Activated CD4-positive, alpha-beta T cell treated with anti-CD3 and anti-CD28 coated beads, Interleukin-2, Interleukin-4, amounts not matched to agents 100 ng/mL and 50 ng/mL, durations not matched to agents 16 hours and 8 hours (primary cell): Measurements from ENCODE around the gene MYLK3.
"Not testable (repeated sequence)": the region's sequence is repeated elsewhere in the genome, so short reads cannot be mapped to it uniquely, and the experiment has no call there.

ENCODE experiments used
- DNase-seq: peaks from one replicate; pipeline ENCODE4 v3.0.0-alpha.2; 2020; ENCODE audit warnings: low spot score

The MYLK3 gene

GRCh38 chr16:46747777-46748651, at the start of gene MYLK3:
Gene MYLK3 (minus strand): TSS chr16:46748344. CDS start chr16:46748193, 151 bp downstream.
- DNase-seq = no peak

DNA sequence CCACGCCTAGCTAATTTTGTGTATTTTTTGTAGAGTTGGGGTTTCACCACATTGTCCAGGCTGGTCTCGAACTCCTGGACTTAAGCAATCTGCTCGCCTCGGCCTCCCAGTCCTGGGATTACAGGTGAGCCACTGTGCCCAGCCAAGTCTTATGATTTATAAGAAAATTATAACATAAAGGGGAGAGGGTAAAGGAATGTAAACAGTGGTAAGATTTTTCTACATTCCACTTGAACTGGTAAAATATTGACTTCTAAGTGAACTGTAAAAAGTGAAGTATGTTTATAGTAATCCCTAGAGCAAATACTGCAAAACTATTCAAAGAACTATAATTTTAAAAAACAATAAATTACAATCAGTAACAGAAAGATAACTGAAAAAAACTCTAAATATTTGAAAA, 49.4 kb upstream of the MYLK3 start:
- no peak for DNase-seq

DNA sequence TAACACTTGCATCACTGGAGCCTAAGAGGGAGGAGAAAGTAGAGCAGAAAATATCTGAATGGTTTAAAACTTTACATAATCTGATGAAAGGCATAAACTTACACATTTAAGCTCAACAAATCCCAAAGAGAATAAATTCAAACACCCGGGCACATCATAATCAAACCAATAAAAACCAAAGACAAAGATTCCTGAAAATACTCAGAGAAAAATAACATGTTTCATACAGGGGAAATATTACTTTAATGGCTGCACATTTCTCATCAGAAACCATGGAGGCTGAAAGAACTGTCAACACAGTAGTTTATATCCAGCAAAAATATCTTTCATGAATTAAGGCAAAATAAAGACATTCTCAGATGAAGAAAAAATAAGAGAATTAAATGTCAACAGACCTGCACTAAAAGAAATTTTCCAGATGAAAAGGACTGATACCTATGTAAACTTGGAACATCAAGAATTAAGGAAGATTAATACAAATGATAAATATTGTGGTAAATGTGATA, 48.7 kb upstream of the MYLK3 start:
- no peak for DNase-seq

- DNase-seq = no peak
These were observed 45.7 kb upstream of the MYLK3 start for GRCh38 chr16:46793841-46794240.

DNA sequence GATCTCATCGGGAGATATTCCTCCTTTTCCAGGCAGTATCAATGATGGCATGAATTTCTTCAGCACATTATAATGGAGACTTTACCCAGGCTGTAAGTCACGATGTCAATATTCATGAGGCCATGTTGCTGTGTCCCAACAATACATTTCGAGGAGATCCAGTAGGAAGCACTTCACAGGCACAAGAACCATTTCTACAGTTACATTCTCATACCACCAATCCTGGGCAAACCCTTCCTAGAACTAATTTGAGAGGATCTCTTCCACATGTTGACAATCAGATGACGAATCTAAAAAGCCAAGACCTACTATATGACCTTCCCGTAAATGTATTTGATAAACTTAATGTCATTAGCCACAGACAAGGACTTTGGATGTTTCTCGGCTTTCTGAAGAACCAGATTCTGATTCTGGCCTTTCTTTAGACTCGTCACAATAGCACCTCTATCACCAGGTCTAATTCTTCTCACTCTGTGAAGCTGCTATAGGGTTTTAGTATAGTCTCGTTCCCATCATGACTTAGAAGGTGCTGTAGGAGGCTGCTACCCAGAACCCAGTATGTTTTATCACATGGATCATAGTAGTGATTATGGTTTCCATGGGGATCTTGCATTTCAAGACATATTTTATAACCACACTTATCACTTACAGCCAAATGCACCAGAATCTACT, 42.6 kb upstream of the MYLK3 start:
- DNase-seq = no peak

GRCh38 chr16:46789499-46790414, 41.6 kb upstream of the MYLK3 start:
- DNase-seq = peak; percentile 83

DNA sequence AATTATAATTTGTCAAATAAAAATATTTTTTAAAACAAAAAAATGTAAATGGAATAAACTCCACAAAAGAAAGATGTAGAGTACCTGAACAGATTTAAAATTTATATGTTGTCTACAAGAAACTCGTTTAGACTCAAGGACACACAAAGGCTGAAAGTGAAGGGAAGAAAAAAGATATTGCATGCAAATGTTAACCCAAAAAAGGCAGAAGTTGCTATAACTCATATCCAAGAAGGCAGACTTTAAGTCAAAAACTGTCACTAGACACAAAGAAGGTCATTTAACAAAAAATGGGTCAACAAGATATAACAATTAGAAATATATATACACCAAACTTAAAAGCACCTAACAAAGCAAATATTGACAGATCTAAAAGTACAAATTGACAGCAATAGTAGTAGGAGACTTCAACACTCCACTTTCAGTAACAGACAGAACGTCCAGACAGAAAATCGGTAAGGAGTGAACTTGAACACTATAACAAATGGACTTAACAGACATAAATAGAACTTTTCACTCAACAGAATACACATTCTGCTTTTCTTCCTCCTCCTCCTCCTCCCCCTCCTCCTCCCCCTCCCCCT, 40.8 kb upstream of the MYLK3 start:
- DNase-seq = no peak

DNA sequence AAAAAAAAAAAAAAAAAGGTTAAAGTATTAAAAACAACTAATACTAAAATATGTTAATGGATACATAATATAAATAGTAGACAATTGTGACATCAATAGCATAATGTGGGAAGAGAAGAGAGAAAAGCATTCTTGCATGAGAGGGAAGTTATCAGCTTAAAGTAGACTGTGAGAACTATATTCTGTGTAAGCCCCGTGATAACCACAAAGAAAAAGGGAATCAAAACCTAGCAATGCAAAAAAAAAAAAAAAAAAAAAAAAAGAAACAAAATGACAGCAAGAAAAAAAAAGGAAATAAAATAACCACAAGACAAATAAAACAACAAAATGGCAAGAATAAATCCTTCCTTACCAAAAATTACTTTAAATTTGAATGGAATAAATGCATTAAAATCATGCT, 39.8 kb upstream of the MYLK3 start:
- DNase-seq = no peak

- no peak for DNase-seq
These were observed 37.1 kb upstream of the MYLK3 start for GRCh38 chr16:46785076-46785845.

DNA sequence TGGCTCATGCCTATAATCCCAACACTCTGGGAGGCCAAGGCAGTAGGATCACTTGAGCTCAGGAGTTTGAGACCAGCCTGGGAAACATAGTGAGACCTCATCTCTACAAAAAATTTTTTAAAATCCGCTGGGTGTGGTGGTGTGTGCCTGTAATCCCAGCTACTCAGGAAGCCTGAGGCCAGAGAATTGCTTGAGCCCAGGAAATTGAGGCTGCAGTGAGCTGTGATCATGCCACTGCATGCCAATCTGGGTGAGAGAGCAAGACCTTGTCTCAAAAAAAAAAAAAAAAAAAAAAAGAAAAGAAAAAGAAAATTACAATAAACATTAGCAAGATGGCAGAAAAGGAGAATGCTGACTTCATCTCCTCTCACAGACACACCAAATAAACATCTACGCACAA, 36.4 kb upstream of the MYLK3 start:
- DNase-seq = not testable (repeated sequence)

GRCh38 chr16:46783800-46784199, 35.7 kb upstream of the MYLK3 start:
- peak; percentile 61 for DNase-seq

DNA sequence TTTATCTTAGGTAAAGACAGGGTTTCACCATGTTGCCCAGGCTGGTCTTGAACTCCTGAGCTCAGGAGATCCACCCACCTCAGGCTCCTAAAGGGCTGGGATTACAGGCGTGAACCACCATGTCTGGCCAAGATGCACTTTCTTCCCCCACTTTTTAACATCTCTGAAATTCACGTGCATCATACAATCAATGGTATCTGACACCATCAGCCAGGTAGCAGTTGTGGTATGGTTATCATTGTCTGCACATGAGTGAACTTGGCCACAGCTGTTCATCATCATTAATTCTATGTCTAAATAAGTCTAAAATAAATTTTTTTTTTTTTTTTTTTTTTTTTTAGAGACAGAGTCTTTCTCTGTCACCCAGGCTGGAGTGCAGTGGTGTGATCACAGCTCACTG, 34.2 kb upstream of the MYLK3 start:
- no peak for DNase-seq

DNA sequence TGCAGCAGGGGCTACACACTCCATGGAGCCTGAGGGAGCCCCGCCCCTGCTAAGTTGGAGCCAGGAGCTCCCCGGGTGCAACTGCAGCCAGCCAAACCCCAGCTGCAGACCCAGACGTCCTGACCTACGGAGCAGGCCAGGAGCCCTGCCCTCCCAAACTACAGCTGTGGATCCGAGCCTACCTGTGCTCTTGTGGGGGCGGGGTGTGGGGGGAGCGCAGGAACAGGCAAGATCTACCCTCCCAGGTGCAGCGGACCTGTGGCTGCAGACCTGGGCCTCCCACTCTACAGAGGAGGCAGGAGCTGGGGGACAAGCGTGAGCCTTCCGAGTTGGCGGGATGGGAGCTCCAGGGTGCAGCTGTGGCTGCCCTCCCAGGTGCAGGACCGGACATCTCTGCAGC, 29.7 kb upstream of the MYLK3 start:
- DNase-seq = no peak

GRCh38 chr16:46775214-46775613, 27.1 kb upstream of the MYLK3 start:
- no peak for DNase-seq

GRCh38 chr16:46774743-46775177, 26.6 kb upstream of the MYLK3 start:
- DNase-seq = no peak

GRCh38 chr16:46772463-46772862, 24.3 kb upstream of the MYLK3 start:
- no peak for DNase-seq

GRCh38 chr16:46768809-46769208, 20.7 kb upstream of the MYLK3 start:
- no peak for DNase-seq

DNA sequence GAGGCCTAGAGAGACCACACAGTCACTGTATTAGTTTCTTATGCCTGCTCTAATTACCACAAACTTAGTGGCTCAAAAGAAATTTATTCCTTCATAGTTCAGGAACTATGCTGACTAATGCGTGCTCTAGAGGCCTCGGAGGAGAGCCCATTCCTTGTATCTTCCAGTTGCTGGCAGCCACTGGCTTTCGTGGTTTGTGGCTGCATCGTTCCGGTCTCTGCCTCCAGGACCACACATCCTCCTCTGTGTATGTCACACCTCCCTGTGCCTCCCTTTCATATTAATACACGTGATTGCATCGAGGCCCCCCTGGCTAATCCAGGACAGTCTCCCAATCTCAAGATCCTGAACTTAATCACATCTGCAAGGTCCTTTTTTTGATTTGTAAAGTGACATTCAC, 16.9 kb upstream of the MYLK3 start:
- no peak for DNase-seq

DNA sequence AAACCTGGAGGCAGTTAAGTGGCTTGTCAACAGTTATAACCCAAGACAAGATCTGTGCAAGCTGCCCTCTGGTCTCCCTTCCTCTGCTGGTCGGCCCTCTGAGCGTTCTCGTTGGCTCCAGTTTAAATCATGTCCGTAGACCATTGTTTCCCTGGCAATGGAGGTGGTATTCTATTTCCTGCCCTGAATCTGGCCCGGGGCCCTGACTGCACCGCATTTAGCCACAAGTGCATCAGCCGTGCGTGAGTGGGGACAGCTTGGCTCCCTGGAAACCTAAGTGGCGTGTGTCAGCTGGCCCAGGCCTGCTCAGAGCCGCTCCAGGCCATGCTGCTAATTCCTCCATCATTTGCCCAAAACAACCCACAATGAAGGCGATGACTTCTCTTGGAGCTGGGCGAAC, 15.0 kb upstream of the MYLK3 start:
- DNase-seq = no peak

DNA sequence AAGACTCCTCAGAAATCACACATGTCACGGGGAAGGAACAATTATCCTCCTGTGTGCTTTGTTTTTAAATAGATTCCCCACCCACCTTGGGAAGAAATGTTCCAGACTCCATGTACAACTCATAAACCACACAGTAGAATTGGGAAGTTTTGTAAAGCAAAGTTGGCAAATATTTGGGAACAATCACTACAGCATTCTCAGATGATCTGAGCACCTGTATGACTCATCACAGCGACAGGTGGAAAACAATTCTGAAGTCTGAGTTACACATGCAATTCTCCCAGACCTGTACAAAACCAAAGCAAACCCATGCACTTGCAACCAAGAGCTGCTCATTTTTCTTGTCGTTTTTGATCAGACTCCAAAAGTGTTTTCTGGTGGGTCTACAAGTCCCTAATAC, 14.4 kb upstream of the MYLK3 start:
- no peak for DNase-seq

DNA sequence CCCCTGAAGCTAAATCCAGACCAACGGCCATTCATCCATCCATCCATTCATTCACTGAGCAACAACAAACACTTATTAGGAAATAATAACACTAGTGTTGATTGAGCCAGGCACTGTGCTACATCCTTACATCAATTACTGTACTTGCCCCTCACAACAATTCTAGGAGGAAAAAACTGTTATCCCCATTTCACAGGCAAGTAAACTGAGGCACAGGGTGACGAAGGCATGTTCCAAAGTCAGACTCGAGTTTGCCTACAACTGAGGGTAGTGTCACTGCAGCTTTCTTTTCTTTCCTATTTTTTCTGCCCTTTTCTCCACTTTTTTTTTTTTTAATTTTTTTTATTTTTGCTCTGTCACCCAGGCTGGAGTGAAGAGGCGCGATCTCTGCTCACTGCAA, 11.2 kb upstream of the MYLK3 start:
- no peak for DNase-seq
